ENCODE data around the gene CTDNEP1.

CTDNEP1 gene

GRCh38 chr17:7208754-7209460 is 42.6 kb downstream of the CTDNEP1 start:
- Histone ChIP-seq H3K4me3 (no peak overlapping the region), H3K36me3 (ENCODE audit: insufficient read depth, low read length) (peaks cover 1% of the 10 kb centered on the region; the same call in 1 of the 2 replicates), H3K27ac (no peak overlapping the region), H3K9me3 (ENCODE audit: low read depth, low read length) (no peaks in the 10 kb centered on the region), H3K9ac (ENCODE audit: insufficient read length) (no peak overlapping the region)
- no peak for TF ChIP-seq POLR2AphosphoS5 (IDR thresholded peaks at IDR 0.05; ENCODE audit: borderline replicate concordance, low read depth, low read length)
- no peak for TF ChIP-seq EZH2 (IDR thresholded peaks at IDR 0.05)
- no peak for TF ChIP-seq FOXP2 (optimal IDR thresholded peaks at IDR 0.05; ENCODE audit: control extremely low read depth, extremely low read length, insufficient read depth)
- DNase-seq (ENCODE audit: low read depth, low spot score): no peak

DNA sequence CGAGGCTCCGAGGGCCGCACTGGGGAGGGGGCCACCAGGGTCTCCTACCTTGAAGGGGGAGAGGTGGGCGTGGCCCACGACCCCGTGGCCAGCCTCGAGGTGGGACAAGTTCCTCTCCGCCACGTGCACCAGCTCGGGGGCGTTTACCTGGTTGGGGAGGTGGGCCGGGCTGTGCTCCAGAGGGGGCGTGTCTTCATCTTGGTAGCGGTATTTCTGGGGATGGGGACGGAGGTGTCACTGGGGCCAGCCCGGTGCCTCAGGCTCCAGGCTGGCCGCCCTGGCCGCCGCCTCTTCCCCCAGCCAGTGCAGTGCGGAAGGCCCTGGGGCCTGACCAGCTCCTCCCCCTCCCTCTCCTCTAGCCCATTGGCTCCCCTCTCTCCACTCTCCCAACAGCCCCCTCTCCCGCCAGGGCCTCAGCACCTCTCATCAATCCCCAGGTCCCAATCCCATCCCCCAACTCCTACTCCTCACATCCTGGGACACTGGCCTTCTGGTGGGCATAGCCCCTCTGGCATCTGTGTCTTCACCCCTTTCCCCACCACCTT is 43.4 kb downstream of the CTDNEP1 start:
- no peak for TF ChIP-seq EZH2 (IDR thresholded peaks at IDR 0.05)
- TF ChIP-seq POLR2AphosphoS5 (IDR thresholded peaks at IDR 0.05; ENCODE audit: borderline replicate concordance, low read depth, low read length): no peak
- TF ChIP-seq FOXP2 (optimal IDR thresholded peaks at IDR 0.05; ENCODE audit: control extremely low read depth, extremely low read length, insufficient read depth): no peak
- H3K27ac ChIP-seq: no peak overlapping the region
- H3K9me3 ChIP-seq (ENCODE audit: low read depth, low read length): no peaks in the 10 kb centered on the region
- no peak overlapping the region for H3K4me3 ChIP-seq
- DNase-seq (ENCODE audit: low read depth, low spot score): no peak
- H3K36me3 ChIP-seq (ENCODE audit: insufficient read depth, low read length): peaks cover 9% of the 10 kb centered on the region; the same call in 1 of the 2 replicates
- no peak overlapping the region for H3K9ac ChIP-seq (ENCODE audit: insufficient read length)

- Histone ChIP-seq H3K27ac (no peak overlapping the region), H3K9ac (ENCODE audit: insufficient read length) (no peak overlapping the region)
- DNase-seq (ENCODE audit: low read depth, low spot score): no peak
These were observed 44.2 kb downstream of the CTDNEP1 start for GRCh38 chr17:7207120-7208001.

GRCh38 chr17:7205561-7205960 is 46.0 kb downstream of the CTDNEP1 start:
- no peaks in the 10 kb centered on the region for H3K9me3 ChIP-seq (ENCODE audit: low read depth, low read length)
- TF ChIP-seq POLR2AphosphoS5 (IDR thresholded peaks at IDR 0.05; ENCODE audit: borderline replicate concordance, low read depth, low read length) (no peak), EZH2 (IDR thresholded peaks at IDR 0.05) (no peak), FOXP2 (optimal IDR thresholded peaks at IDR 0.05; ENCODE audit: control extremely low read depth, extremely low read length, insufficient read depth) (no peak)
- H3K27ac ChIP-seq: no peak overlapping the region
- peaks cover 22% of the 10 kb centered on the region; the same call in 1 of the 2 replicates for H3K36me3 ChIP-seq (ENCODE audit: insufficient read depth, low read length)
- no peak overlapping the region for H3K9ac ChIP-seq (ENCODE audit: insufficient read length)
- DNase-seq (ENCODE audit: low read depth, low spot score): no peak
- H3K4me3 ChIP-seq: no peak overlapping the region

More at GRCh38 chr17:7207120-7208001, 44.2 kb downstream of the CTDNEP1 start:
- Histone ChIP-seq H3K4me3 (no peak overlapping the region), H3K9me3 (ENCODE audit: low read depth, low read length) (no peaks in the 10 kb centered on the region), H3K36me3 (ENCODE audit: insufficient read depth, low read length) (peaks cover 16% of the 10 kb centered on the region; the same call in 1 of the 2 replicates)
- TF ChIP-seq FOXP2 (optimal IDR thresholded peaks at IDR 0.05; ENCODE audit: control extremely low read depth, extremely low read length, insufficient read depth) (no peak), EZH2 (IDR thresholded peaks at IDR 0.05) (no peak), POLR2AphosphoS5 (IDR thresholded peaks at IDR 0.05; ENCODE audit: borderline replicate concordance, low read depth, low read length) (no peak)

DNA sequence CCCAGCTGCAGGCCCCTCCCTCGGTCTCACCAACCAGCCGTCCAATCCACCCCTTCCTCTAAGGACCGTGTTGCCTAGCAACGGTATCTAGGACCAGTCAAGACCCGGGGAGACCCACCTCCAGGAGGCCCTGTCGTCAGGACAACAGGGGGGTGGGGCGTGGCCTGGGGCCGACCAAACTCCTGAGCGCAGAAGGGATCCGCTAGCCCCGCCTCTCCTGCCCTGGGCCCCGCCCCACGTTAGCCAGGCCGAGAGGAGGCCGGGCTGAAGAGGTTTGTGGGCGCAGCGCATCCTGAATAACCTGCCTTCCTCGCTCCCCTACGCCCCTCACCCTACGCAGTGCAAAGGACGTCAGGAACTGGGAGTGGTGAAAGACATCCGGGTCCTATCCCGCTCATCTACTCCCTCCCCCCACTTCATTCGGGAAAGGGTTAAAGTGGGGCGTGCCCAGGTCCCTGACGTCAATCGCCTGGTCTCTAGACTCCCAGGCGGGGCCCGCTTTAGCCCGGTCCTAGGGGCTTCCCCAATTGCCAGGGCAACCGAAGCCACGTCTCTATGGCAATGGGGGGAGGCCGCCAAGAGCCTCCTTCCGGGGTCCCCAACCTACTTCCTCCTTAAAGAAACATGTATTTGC is 46.6 kb downstream of the CTDNEP1 start:
- no peak for DNase-seq (ENCODE audit: low read depth, low spot score)
- Histone ChIP-seq H3K9ac (ENCODE audit: insufficient read length) (no peak overlapping the region), H3K4me3 (no peak overlapping the region), H3K27ac (no peak overlapping the region), H3K9me3 (ENCODE audit: low read depth, low read length) (no peaks in the 10 kb centered on the region), H3K36me3 (ENCODE audit: insufficient read depth, low read length) (peaks cover 22% of the 10 kb centered on the region; the same call in 1 of the 2 replicates)
- TF ChIP-seq EZH2 (IDR thresholded peaks at IDR 0.05) (no peak), POLR2AphosphoS5 (IDR thresholded peaks at IDR 0.05; ENCODE audit: borderline replicate concordance, low read depth, low read length) (no peak), FOXP2 (optimal IDR thresholded peaks at IDR 0.05; ENCODE audit: control extremely low read depth, extremely low read length, insufficient read depth) (no peak)

- H3K36me3 ChIP-seq (ENCODE audit: insufficient read depth, low read length): peaks cover 22% of the 10 kb centered on the region; the same call in 1 of the 2 replicates
- H3K27ac ChIP-seq: no peak overlapping the region
- H3K9me3 ChIP-seq (ENCODE audit: low read depth, low read length): no peaks in the 10 kb centered on the region
- H3K9ac ChIP-seq (ENCODE audit: insufficient read length): no peak overlapping the region
- H3K4me3 ChIP-seq: no peak overlapping the region
- TF ChIP-seq EZH2 (IDR thresholded peaks at IDR 0.05) (no peak), POLR2AphosphoS5 (IDR thresholded peaks at IDR 0.05; ENCODE audit: borderline replicate concordance, low read depth, low read length) (no peak), FOXP2 (optimal IDR thresholded peaks at IDR 0.05; ENCODE audit: control extremely low read depth, extremely low read length, insufficient read depth) (no peak)
- DNase-seq (ENCODE audit: low read depth, low spot score): no peak
These were observed 47.2 kb downstream of the CTDNEP1 start for GRCh38 chr17:7204336-7204735.

GRCh38 chr17:7203391-7203790 is 48.1 kb downstream of the CTDNEP1 start:
- Histone ChIP-seq H3K9me3 (ENCODE audit: low read depth, low read length) (no peaks in the 10 kb centered on the region), H3K36me3 (ENCODE audit: insufficient read depth, low read length) (peaks cover 22% of the 10 kb centered on the region; the same call in 1 of the 2 replicates), H3K9ac (ENCODE audit: insufficient read length) (no peak overlapping the region), H3K27ac (no peak overlapping the region), H3K4me3 (no peak overlapping the region)
- no peak for TF ChIP-seq EZH2 (IDR thresholded peaks at IDR 0.05)
- TF ChIP-seq POLR2AphosphoS5 (IDR thresholded peaks at IDR 0.05; ENCODE audit: borderline replicate concordance, low read depth, low read length): no peak
- no peak for TF ChIP-seq FOXP2 (optimal IDR thresholded peaks at IDR 0.05; ENCODE audit: control extremely low read depth, extremely low read length, insufficient read depth)
- no peak for DNase-seq (ENCODE audit: low read depth, low spot score)
